Body of pancreas (tissue), 4 donors: ENCODE measurements around the gene APAF1. TPM values are rescaled to one million over a fixed set of nuclear protein-coding genes. Genes with fewer than 3 reads are reported as not detected.

Experiments
- ATAC-seq: fragments of 150-250 bp; one replicate; pipeline ENCODE4 v1.9.1; 2016
- DNase-seq, 4 donors: peaks; one replicate each; pipeline ENCODE4 v3.0.0-alpha.2; 2019
- H3K27ac ChIP-seq, 4 donors: fragments of 200-600 bp; sonication (generic); 1 replicate in 3 of 4; 2 replicates in 1 of 4; pipeline versions ENCODE4 v1.5.1 to v1.6.1; 2016 to 2019; ENCODE audit warnings: mild to moderate bottlenecking in 1 of 4, mixed read lengths in 1 of 4, moderate library complexity in 1 of 4
- H3K27me3 ChIP-seq, 2 donors: fragments of 200-600 bp; sonication (generic); one replicate each; pipeline ENCODE4 v1.6.0; 2016; ENCODE audit warnings: mild to moderate bottlenecking in 1 of 2
- H3K36me3 ChIP-seq, 2 donors: fragments of 200-600 bp; sonication (generic); replicated peaks in 1 of 2; 2 replicates each; pipeline ENCODE4 v1.5.1; 2016; ENCODE audit warnings: low read depth in 2 of 2; ENCODE audit not compliant: insufficient read depth in 1 of 2
- H3K4me1 ChIP-seq: fragments of 200-600 bp; sonication (generic); one replicate; pipeline ENCODE4 v1.6.0; 2016
- H3K4me3 ChIP-seq, 2 donors: fragments of 200-600 bp; sonication (generic); 1 replicate in 1 of 2; 2 replicates in 1 of 2; pipeline ENCODE4 v1.5.1; 2016 to 2019
- H3K9me3 ChIP-seq, 3 donors: fragments of 200-600 bp; sonication (generic); 1 replicate in 2 of 3; 2 replicates in 1 of 3; pipeline ENCODE4 v1.5.1; 2016
- POLR2A ChIP-seq, 3 donors: fragments of 450-650 bp; IDR thresholded peaks; one replicate each; pipeline ENCODE4 v1.6.1; 2016; ENCODE audit warnings: antibody characterized with exemption in 3 of 3, mild to moderate bottlenecking in 2 of 3
- WGBS, 2 donors: methylation state at CpG; one replicate each; pipeline ENCODE4 v1.1.5; 2017; 5-methylcytosine and 5-hydroxymethylcytosine counted together
- intact Hi-C: fragments of 100-400 bp; cut with DNase I; formaldehyde crosslinking; loops from one replicate; pipeline ENCODE4 v1.15.1; 2023
- total RNA-seq, 2 donors: library from RNA; depleted of rRNA; stranded (reverse); fragments of >200 nt; gene quantifications; one replicate each; pipeline ENCODE4 v1.1.0, GENCODE V29; 2016
- TF ChIP-seq, protein P1 (sequence below), 7 experiments: fragments of 450-650 bp in 4 of 7; fragments of 200-600 bp in 3 of 7; sonication (generic) in 3 of 7; IDR thresholded peaks; one replicate each; pipeline ENCODE4 v1.5.1; 2016 to 2019; ENCODE audit warnings: antibody characterized with exemption in 7 of 7

The APAF1 gene
- total RNA-seq, 2 donors from 2014 or later, result 5.9 to 12.2 TPM

DNA sequence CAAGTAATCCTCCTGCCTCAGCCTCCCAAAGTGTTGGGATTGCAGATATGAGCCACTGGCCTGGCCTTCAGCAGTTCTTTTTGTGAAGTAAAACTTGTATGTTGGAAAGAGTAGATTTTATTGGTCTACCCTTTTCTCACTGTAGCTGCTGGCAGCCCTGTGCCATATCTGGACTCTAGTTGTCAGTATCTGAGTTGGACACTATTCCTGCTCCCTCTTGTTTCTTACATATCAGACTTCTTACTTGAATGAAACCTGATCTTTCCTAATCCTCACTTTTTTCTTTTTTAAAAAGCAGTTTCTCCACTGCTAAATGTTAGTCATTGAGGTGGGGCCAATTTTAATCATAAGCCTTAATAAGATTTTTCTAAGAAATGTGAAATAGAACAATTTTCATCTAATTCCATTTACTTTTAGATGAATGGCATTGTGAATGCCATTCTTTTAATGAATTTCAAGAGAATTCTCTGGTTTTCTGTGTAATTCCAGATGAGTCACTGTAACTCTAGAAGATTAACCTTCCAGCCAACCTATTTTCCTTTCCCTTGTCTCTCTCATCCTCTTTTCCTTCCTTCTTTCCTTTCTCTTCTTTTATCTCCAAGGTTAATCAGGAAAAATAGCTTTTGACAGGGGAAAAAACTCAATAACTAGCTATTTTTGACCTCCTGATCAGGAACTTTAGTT, 88.7 kb downstream of the APAF1 start:
- no peak overlapping the region for H3K27ac ChIP-seq
- ATAC-seq (no peak), DNase-seq (no peak)
- H3K4me1 ChIP-seq, result no peaks in the 10 kb centered on the region
- no peaks in the 10 kb centered on the region for H3K27me3 ChIP-seq
- H3K4me3 ChIP-seq, result no peak overlapping the region
- H3K36me3 ChIP-seq, result peaks cover 0 to 2% of the 10 kb centered on the region in 2 donors
- TF ChIP-seq, protein P1, sequence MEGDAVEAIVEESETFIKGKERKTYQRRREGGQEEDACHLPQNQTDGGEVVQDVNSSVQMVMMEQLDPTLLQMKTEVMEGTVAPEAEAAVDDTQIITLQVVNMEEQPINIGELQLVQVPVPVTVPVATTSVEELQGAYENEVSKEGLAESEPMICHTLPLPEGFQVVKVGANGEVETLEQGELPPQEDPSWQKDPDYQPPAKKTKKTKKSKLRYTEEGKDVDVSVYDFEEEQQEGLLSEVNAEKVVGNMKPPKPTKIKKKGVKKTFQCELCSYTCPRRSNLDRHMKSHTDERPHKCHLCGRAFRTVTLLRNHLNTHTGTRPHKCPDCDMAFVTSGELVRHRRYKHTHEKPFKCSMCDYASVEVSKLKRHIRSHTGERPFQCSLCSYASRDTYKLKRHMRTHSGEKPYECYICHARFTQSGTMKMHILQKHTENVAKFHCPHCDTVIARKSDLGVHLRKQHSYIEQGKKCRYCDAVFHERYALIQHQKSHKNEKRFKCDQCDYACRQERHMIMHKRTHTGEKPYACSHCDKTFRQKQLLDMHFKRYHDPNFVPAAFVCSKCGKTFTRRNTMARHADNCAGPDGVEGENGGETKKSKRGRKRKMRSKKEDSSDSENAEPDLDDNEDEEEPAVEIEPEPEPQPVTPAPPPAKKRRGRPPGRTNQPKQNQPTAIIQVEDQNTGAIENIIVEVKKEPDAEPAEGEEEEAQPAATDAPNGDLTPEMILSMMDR (IDR thresholded peaks at IDR 0.05), result no peak
- no peak for TF ChIP-seq POLR2A (IDR thresholded peaks at IDR 0.05)
- intact Hi-C loops, result no loop called here
- no peaks in the 10 kb centered on the region for H3K9me3 ChIP-seq

DNA sequence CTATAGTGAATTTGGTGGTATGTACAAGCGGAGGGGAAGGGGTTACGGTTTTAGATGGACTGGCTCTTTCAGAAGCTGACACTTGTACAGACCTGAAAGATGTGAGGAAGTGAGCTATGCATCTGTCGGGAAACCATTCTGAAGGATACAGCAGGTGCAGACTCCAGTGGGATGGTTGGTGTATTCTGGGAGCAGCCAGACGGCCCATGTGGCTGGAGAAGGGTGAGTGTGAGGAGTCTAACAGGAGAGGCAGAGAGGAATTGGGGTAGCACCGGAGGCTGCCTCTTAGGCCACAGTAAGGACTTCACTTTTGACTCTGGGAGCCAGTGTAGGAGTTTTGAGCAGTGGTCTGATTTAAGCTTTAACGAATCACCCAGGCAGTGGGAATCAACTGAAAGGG, 90.7 kb downstream of the APAF1 start:
- TF ChIP-seq, protein P1 (IDR thresholded peaks at IDR 0.05), result no peak
- TF ChIP-seq POLR2A (IDR thresholded peaks at IDR 0.05), result no peak
- Histone ChIP-seq H3K4me3 (no peak overlapping the region), H3K36me3 (peaks cover 0 to under 1% of the 10 kb centered on the region in 2 donors), H3K9me3 (no peaks in the 10 kb centered on the region), H3K27ac (no peak overlapping the region), H3K4me1 (no peaks in the 10 kb centered on the region), H3K27me3 (no peaks in the 10 kb centered on the region)
- intact Hi-C loops, result no loop called here
- ATAC-seq, result no peak
- no peak for DNase-seq
- 94 to 97% methylated on average over 6 of the region's 6 CpGs for WGBS, 2 donors

DNA sequence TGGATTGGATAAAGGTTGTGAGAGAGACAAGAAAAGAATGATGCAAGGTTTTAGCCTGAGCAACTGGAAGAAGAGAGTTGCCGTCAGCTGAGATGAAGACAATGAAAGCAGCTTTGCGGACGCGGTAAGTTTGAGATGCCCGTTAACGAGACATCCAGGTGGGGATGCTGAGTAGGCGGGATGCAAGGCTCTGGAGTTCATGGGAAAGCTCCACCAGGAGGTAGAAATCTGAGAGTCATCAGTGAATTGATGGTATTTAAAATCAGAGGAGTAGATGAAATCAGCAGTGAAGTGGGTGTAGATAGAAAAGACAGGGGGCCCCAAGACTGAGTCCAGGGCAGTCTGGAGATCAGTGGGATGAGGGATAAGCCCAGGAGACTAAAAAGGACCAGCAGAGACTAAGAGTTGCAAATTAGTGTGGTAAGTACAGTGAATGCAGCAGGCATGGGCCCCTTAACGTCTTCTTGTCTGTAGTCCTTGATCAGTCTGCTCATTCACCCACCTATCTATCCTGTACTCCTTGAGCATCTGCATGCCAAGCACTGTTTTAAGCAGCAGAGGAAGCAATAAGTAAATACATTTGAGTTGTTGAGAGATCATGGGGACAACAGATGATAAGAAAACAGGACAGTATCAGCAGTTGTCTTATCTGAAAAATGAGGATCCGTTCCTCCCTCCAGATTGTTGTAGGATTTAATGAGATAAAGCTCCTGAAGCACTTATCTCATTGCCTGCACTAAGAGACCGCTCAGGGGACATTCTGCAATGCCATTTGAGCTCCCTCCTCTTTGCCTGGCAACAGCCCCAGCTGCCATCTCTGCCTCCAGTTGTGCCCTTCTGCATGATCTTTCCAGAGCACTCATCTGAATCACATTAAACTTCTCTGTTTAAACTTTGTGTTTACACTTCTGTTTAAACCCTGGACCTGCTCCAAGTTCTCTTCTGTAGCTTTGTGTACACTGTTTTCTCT, 91.5 kb downstream of the APAF1 start:
- DNase-seq, result peak in 3 of 4 donors; percentile 20 to 42 (median 27)

DNA sequence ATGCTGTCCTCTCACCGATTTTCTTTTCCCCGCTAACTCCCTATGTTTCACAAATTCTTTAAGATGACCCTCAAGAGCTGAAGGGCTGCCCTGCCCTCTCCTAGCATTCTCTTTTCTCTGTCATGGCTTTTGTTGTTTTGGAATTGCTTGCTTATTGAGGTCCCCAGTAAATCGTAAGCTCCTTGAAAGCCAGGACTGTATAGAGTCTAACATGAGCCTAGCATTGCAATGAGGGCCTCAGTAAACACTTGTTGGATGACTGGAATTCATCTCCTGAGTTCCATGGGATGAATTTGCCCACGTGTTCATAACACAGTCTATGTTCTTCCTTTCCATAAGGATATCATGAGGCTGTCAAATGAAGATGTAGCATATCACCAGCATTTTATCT, 92.2 kb downstream of the APAF1 start:
- intact Hi-C loops, result no loop called here
- H3K36me3 ChIP-seq, result no peaks in the 10 kb centered on the region
- H3K27me3 ChIP-seq, result no peaks in the 10 kb centered on the region
- H3K27ac ChIP-seq, result no peak overlapping the region
- ATAC-seq (no peak), DNase-seq (no peak)
- WGBS, 2 donors, result 63 to 68% methylated on average over 4 of the region's 4 CpGs
- no peak overlapping the region for H3K4me3 ChIP-seq
- no peak for TF ChIP-seq POLR2A (IDR thresholded peaks at IDR 0.05)
- TF ChIP-seq, protein P1 (IDR thresholded peaks at IDR 0.05), result no peak
- no peaks in the 10 kb centered on the region for H3K9me3 ChIP-seq
- no peaks in the 10 kb centered on the region for H3K4me1 ChIP-seq

More for the DNA sequence above, 91.5 kb downstream of the APAF1 start:
- no peaks in the 10 kb centered on the region for H3K27me3 ChIP-seq
- intact Hi-C loops, result no loop called here
- no peaks in the 10 kb centered on the region for H3K4me1 ChIP-seq
- TF ChIP-seq, protein P1 (IDR thresholded peaks at IDR 0.05), result no peak
- no peak for TF ChIP-seq POLR2A (IDR thresholded peaks at IDR 0.05)
- H3K36me3 ChIP-seq, result no peaks in the 10 kb centered on the region
- no peaks in the 10 kb centered on the region for H3K9me3 ChIP-seq
- no peak overlapping the region for H3K27ac ChIP-seq
- ATAC-seq, result no peak
- whole genome bisulfite sequencing, 2 donors, result 78% methylated on average over 10 of the region's 10 CpGs
- H3K4me3 ChIP-seq, result no peak overlapping the region
